Activated naive CD8-positive, alpha-beta T cell treated with anti-CD3 and anti-CD28 coated beads, Interleukin-2, amount 10 ng/mL, durations not matched to agents 7 days and 5 days (primary cell): ENCODE measurements around the gene GLT1D1. TPM values are rescaled to one million over a fixed set of nuclear protein-coding genes. Genes with fewer than 3 reads are reported as not detected.

Source experiments
- ATAC-seq: fragments of 150-1000 bp; cut with Tn5 transposase; one replicate; pipeline ENCODE4 v1.10.0; 2021; ENCODE audit warnings: low read depth, moderate library complexity
- POLR2A ChIA-PET: fragments of 350-600 bp; sonication (Branson Sonifier 250); formaldehyde crosslinking; loops from one replicate; lab custom pipeline; 2021; ENCODE audit warnings: antibody characterized with exemption; lab: Charles Lee
- DNase-seq: peaks from one replicate; pipeline ENCODE4 v3.0.0; 2021
- H3K27ac Mint-ChIP-seq: one replicate; pipeline ENCODE4 v1.8.0; 2022; ENCODE audit warnings: mild to moderate bottlenecking, mixed read lengths
- H3K27me3 Mint-ChIP-seq: one replicate; pipeline ENCODE4 v1.8.0; 2022; ENCODE audit warnings: mild to moderate bottlenecking, moderate library complexity, mixed read lengths
- H3K36me3 Mint-ChIP-seq: one replicate; pipeline ENCODE4 v1.8.0; 2021; ENCODE audit warnings: mild to moderate bottlenecking, mixed read lengths
- H3K4me1 Mint-ChIP-seq: one replicate; pipeline ENCODE4 v1.8.0; 2021; ENCODE audit warnings: mixed read lengths
- H3K4me3 Mint-ChIP-seq: one replicate; pipeline ENCODE4 v1.8.0; 2022; ENCODE audit warnings: mild to moderate bottlenecking, moderate library complexity, mixed read lengths
- H3K9me3 Mint-ChIP-seq: one replicate; pipeline ENCODE4 v1.8.0; 2021; ENCODE audit warnings: mixed read lengths
- total RNA-seq, 2 experiments: library from RNA; stranded (reverse); gene quantifications; one replicate each; pipeline ENCODE4 v1.2.3, GENCODE V29; 2021

GLT1D1 gene
- total RNA-seq, 2 experiments from 2014 or later, result not detected

DNA sequence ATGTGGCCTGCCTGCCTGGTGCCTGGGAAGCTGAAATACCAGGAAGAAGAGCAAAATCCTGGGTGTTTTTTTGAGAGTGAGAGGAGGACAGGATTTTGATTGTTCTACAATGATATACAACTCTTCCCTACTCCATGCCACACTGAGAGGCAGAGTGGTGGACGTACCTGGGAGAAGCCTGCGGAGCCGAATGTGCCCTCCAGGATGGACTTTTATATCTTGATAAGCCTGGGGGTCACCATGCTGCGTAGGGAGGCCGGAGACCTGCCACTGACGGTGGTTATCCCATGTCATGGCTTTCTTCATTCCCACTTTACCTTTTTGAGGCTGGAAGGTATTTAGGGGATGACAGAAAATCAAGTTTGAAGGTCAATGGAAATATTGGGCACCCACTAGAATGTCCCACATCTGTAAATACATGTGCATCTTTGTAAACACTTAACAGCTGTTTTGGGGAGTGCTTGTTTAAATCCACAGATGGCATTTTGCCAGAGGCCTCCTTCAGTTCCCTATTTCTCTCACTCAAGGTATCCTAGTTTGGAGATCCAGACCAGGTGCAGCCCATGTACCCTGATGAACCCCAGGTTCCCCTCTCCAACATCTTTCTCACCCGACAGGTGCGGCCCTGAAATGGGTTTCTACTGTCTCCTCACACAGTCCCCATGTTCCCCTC lies 1.1 kb upstream of the GLT1D1 start:
- Mint-ChIP-seq H3K4me1 (no peaks in the 10 kb centered on the region), H3K4me3 (no peak overlapping the region), H3K9me3 (no peaks in the 10 kb centered on the region), H3K27ac (no peak overlapping the region), H3K27me3 (peaks cover 28% of the 10 kb centered on the region), H3K36me3 (no peaks in the 10 kb centered on the region)
- DNase-seq (no peak), ATAC-seq (no peak)
- POLR2A ChIA-PET, result no interaction called here

DNA sequence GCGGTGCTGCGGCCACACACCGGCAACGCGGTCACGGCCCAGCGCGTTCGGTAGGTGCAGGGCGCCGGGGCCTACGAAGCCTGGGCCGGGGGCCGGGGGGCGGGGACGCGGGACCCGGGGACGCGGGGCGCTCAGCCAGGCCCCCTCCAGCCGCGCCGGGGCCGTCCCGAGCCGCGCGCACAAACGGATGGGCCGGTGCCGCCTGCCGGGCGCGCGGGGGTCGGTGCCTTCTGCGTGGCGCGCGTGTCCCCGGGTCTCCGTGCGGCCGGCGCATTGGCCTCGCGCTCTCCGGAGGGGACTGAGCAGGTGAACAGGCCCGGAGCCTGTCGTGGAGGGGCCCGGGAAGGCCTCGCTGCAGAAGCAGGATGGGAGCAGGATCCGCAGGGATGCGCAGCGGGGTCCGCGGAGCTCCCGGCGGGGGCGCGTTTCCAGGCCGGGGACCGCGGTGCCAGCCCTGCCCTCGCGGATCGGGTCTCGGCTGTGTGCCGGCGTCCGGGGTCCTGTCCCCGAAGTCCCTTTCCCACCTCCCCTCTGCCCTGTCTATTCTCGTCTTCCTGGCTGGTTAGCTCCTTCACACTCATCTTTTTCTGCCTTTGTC lies 421 bp downstream of the GLT1D1 start:
- no peak for ATAC-seq
- POLR2A ChIA-PET, result no interaction called here
- peaks cover 32% of the 10 kb centered on the region for H3K27me3 Mint-ChIP-seq

DNA sequence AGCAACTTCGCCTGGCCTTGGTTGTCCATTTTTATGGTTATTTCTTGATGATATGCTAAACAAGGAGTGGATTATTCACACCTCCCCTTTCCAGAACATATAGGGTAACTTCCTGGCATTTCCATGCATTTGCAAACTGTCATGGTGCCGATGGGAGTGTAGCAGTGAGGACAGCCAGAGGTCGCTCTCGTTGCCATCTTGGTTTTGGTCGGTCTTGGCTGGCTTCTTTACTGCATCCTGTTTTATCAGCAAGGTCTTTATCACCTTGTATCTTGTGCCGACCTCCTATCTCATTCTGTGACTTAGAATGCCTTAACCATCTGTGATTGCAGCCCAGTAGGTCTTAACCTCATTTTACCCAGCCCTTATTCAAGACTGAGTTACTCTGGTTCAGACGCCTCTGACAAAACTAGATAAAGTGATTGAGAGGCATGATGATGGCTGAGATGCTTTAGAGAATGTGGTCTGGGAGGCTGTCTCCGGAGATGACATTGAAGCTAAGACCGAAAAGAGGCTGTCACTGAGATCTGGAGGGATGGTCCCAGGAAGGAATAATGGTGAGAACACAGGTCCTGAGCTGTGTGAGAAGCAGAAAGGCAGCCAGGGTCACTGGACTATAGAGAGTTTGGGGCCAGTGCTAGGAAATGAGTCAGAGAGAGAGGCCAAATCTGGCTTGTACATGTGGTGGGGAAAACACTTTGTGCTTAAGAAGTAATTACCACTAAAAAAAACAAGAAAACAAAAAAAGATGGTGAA lies 2.9 kb downstream of the GLT1D1 start:
- no peak overlapping the region for H3K4me3 Mint-ChIP-seq
- POLR2A ChIA-PET, result no interaction called here
- DNase-seq (no peak), ATAC-seq (no peak)
- peaks cover 1% of the 10 kb centered on the region for H3K9me3 Mint-ChIP-seq
- H3K4me1 Mint-ChIP-seq, result no peaks in the 10 kb centered on the region
- H3K36me3 Mint-ChIP-seq, result no peaks in the 10 kb centered on the region
- no peak overlapping the region for H3K27ac Mint-ChIP-seq
- H3K27me3 Mint-ChIP-seq, result peaks cover 28% of the 10 kb centered on the region

More for the DNA sequence above, 421 bp downstream of the GLT1D1 start:
- no peaks in the 10 kb centered on the region for H3K4me1 Mint-ChIP-seq
- no peak for DNase-seq
- H3K36me3 Mint-ChIP-seq, result no peaks in the 10 kb centered on the region
- H3K4me3 Mint-ChIP-seq, result peak overlapping the region; percentile 48
- H3K27ac Mint-ChIP-seq, result no peak overlapping the region
- no peaks in the 10 kb centered on the region for H3K9me3 Mint-ChIP-seq

DNA sequence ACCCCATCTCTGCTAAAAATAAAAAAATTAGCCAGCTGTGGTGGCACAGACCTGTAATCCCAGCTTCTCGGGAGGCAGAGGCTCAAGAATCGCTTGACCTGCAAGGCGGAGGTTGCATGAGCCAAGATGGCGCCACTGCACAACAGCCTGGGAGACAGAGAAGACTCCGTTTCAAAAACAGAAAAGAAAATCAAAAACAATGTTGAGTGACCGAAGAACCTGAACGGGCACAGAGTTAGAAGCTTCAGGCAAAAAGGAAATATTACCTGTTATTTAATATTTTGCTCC lies 3.5 kb downstream of the GLT1D1 start:
- H3K27me3 Mint-ChIP-seq, result peaks cover 29% of the 10 kb centered on the region
- ATAC-seq, result no peak
- H3K27ac Mint-ChIP-seq, result no peak overlapping the region
- no peaks in the 10 kb centered on the region for H3K36me3 Mint-ChIP-seq
- no peak overlapping the region for H3K4me3 Mint-ChIP-seq
- POLR2A ChIA-PET, result no interaction called here
- H3K9me3 Mint-ChIP-seq, result peaks cover 3% of the 10 kb centered on the region
- H3K4me1 Mint-ChIP-seq, result no peaks in the 10 kb centered on the region
- no peak for DNase-seq

DNA sequence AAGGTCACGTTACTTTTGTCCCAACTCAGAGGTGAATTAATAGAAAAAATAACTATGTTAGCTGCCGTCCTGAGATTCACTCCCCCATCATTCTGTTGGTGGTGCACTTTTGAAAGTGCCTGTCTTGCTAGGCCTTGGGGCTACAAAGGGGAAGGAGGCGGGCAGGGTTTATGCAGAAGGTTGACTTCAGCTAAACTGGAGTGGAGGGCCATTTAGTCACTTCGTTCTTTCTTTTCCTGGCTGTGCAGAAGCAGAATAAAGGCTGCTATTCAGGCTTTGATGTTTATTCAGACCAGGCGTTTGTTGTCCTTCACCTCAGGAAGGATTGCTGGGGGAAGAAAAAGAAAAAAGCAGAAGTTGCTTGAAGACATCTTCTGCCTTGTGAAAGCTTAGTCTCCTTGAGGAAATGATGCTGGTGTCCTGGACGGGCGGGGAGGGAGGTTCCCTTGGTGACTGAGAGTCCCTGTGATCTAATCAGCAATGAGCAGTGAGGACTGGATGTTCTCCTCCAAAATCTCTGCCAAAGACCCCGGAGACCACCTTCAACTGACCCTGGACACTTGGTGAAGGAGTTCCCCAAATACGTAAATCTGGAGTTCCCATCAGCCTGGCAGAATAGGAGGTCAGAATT lies 4.0 kb downstream of the GLT1D1 start:
- H3K36me3 Mint-ChIP-seq, result no peaks in the 10 kb centered on the region
- H3K4me3 Mint-ChIP-seq, result no peak overlapping the region
- no peak for ATAC-seq
- peaks cover 3% of the 10 kb centered on the region for H3K9me3 Mint-ChIP-seq
- peaks cover 26% of the 10 kb centered on the region for H3K27me3 Mint-ChIP-seq
- no peaks in the 10 kb centered on the region for H3K4me1 Mint-ChIP-seq
- no peak for DNase-seq
- H3K27ac Mint-ChIP-seq, result no peak overlapping the region
- POLR2A ChIA-PET, result no interaction called here

DNA sequence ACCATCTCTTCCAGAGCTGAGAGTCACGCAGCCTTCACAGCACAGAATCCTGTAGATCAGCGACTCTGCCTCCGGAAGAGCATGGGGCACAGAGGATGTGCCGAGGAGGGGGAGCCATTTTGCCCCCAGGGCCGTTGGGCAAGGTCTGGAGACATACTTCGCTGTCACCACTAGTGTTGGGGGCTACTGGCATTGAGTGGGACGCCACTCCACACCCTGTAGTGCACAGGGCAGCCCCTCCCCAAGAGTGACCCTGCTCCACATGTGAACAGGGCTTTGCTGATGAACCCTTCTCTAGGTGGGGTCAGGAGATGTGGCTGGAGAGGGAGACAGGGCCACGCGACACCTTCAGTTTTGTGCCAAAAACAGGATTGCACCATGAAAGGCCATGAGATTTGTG lies 6.0 kb downstream of the GLT1D1 start:
- POLR2A ChIA-PET, result no interaction called here

DNA sequence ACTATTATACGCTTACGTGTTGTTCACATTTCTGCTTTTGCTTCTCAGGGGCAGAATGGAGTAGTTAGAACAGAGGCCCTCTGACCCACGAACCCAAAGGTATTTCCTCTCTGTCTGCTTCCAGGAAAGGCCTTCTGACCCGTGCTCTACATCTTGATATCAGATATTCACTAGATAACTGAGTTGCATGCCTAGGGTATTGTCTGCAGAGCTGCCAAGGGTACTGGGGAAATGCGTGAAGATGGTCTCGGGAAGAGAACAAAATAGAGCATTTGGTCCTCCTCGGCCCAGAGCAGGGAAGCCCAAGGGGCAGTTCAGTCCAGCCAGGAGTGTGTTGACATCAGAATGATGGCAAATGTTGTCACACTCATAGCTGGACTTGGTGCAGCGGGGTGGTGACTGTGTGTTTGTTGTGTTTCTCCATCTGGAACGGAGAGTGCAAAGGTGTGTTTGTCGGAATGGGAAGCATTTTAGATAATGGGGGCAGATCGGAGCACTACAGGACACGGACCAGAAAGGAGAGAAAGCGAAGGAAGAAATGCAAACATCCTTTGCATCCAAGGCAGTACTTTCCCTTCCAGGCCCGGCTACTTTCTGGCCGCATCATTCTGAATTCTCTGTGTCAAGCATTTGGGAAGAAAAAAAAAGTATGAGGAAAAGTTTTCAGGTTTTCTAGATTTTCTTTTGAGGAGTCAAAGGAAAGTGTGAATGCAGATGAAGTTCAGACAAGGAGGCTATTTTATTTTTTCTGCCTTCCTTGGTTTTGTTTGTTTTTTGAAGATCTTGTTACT lies 8.1 kb downstream of the GLT1D1 start:
- POLR2A ChIA-PET, result no interaction called here
- Mint-ChIP-seq H3K36me3 (no peaks in the 10 kb centered on the region), H3K9me3 (peaks cover 3% of the 10 kb centered on the region), H3K4me1 (no peaks in the 10 kb centered on the region), H3K27ac (no peak overlapping the region), H3K4me3 (no peak overlapping the region), H3K27me3 (peaks cover 8% of the 10 kb centered on the region)
- DNase-seq, result no peak
- no peak for ATAC-seq

More for the DNA sequence above, 6.0 kb downstream of the GLT1D1 start:
- H3K4me3 Mint-ChIP-seq, result no peak overlapping the region
- no peaks in the 10 kb centered on the region for H3K36me3 Mint-ChIP-seq
- peaks cover 3% of the 10 kb centered on the region for H3K9me3 Mint-ChIP-seq
- no peak overlapping the region for H3K27ac Mint-ChIP-seq
- no peak for DNase-seq
- no peaks in the 10 kb centered on the region for H3K4me1 Mint-ChIP-seq
- H3K27me3 Mint-ChIP-seq, result peaks cover 18% of the 10 kb centered on the region
- ATAC-seq, result no peak

DNA sequence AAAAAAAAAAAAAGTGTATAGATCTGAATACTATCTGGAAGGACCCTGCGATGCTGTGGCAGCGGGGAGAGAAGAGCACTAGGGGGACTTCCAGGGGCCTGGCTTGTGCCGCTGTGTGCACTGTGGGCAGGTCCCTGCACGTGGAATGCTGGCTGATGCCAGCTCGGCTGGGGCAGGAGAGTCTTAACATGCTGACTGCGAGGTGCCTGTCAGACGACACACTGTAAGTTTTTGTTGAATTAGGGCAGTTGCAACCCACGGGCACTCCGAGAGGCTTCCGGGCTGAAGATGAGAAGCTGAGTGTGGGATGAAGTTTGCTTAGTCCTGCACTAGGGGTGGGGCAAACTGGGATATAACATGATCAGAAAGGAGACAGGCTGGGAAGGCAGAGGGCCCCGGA lies 10.7 kb downstream of the GLT1D1 start:
- Mint-ChIP-seq H3K27ac (no peak overlapping the region), H3K27me3 (peaks cover 3% of the 10 kb centered on the region), H3K9me3 (peaks cover 3% of the 10 kb centered on the region), H3K4me1 (no peaks in the 10 kb centered on the region), H3K4me3 (no peak overlapping the region), H3K36me3 (no peaks in the 10 kb centered on the region)
- no peak for DNase-seq
- no peak for ATAC-seq
- POLR2A ChIA-PET, result no interaction called here

DNA sequence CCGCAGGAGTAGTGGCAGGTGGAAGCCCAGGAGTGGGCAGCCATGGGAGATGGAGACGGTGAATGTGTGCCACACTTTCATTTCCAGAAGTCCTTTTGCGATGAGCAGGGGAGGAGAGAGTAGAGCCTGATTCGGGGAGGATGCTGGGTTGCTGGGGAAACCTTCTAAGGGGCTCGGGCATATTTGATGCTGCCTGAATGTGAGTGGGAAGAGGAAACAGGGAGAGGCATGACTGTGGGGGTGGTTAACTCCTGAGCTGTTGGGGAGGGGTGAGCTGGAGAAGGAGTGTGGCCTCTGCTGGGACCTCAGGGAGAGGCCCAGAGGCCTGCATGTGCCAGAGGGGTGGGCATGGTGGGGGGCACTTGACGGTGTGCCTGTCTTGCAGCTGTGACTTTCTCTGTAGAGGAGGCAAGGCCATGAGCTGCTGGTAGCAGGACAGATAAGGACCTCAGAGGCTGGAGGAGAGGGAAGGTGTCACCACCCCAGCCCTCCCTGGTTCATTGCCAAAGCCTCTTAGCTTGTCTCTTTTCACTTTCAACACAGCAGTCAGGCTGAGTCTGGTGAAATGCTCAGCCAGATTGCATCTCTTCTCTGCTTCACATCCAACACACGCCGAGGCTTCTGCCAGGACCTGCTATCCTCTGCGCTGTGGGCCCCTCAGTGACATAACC lies 11.4 kb downstream of the GLT1D1 start:
- Mint-ChIP-seq H3K4me3 (no peak overlapping the region), H3K27ac (no peak overlapping the region), H3K27me3 (peaks cover 2% of the 10 kb centered on the region), H3K36me3 (no peaks in the 10 kb centered on the region), H3K9me3 (peaks cover 3% of the 10 kb centered on the region), H3K4me1 (no peaks in the 10 kb centered on the region)
- ATAC-seq (no peak), DNase-seq (no peak)
- POLR2A ChIA-PET, result no interaction called here

DNA sequence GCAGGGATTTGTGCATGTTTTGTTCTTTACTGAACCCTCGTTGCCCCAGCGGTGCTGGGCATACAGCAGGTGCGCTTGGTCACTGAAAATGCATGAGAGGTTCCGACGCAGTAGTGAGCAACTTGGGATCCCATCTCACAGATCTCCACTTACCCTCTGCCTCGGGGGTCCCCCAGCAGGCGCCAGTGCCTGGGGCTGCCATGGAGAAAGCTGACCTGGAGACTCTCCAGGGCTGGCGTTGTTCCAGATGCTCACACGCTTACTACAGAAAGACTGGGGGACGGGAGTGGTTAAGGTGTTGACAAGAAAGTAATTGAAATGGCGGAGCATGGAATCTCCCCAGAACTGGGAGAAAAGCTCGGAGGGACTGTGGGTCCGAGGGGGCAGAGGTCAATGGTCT lies 14.2 kb downstream of the GLT1D1 start:
- Mint-ChIP-seq H3K27ac (no peak overlapping the region), H3K4me3 (no peak overlapping the region), H3K27me3 (no peaks in the 10 kb centered on the region), H3K4me1 (no peaks in the 10 kb centered on the region), H3K9me3 (no peaks in the 10 kb centered on the region), H3K36me3 (no peaks in the 10 kb centered on the region)
- POLR2A ChIA-PET, result no interaction called here
- no peak for DNase-seq
- ATAC-seq, result no peak

DNA sequence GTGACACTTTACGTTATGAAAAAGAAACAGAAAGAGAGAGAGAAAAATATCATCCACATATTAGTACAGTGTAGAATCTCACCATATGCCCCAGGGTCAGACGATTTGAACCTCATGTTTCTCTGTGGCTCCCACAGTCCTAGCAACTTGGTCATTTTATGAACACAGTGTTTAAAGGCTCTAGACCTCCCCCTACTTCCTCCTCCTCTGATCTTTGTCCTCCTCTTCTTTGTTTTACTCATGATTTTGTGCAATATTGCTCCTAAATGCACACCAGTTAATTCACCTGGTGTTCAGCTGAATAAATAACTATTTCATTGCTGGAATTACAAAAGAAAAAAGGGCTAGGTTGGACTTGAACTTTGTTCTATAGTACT lies 18.2 kb downstream of the GLT1D1 start:
- Mint-ChIP-seq H3K4me1 (no peaks in the 10 kb centered on the region), H3K27ac (no peak overlapping the region), H3K36me3 (no peaks in the 10 kb centered on the region), H3K9me3 (peaks cover 2% of the 10 kb centered on the region), H3K27me3 (peaks cover 4% of the 10 kb centered on the region), H3K4me3 (no peak overlapping the region)
- POLR2A ChIA-PET, result no interaction called here
- ATAC-seq (no peak), DNase-seq (no peak)

DNA sequence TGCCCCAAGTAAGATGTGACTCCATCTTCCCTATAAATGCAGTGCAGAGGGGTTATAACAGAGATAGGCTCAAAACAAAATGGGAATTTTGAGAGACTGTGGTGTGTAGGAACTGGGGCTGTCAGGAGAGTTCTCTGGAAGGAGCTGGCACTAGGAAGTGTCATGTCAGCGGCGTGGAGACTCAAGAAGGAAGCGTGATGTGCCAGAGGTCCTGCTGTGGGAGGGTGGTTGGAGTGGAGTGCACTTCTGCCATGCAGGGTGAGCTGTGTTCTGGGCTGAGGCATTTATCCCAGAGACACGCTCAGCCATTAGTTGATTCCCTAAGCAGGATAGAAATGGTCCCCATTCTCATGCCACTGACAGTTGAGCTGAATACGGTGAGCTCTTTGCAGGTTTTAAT lies 19.0 kb downstream of the GLT1D1 start:
- Mint-ChIP-seq H3K27me3 (peaks cover 4% of the 10 kb centered on the region), H3K4me1 (no peaks in the 10 kb centered on the region), H3K9me3 (peaks cover 2% of the 10 kb centered on the region), H3K4me3 (no peak overlapping the region), H3K27ac (no peak overlapping the region), H3K36me3 (no peaks in the 10 kb centered on the region)
- POLR2A ChIA-PET, result no interaction called here
- DNase-seq (no peak), ATAC-seq (no peak)

DNA sequence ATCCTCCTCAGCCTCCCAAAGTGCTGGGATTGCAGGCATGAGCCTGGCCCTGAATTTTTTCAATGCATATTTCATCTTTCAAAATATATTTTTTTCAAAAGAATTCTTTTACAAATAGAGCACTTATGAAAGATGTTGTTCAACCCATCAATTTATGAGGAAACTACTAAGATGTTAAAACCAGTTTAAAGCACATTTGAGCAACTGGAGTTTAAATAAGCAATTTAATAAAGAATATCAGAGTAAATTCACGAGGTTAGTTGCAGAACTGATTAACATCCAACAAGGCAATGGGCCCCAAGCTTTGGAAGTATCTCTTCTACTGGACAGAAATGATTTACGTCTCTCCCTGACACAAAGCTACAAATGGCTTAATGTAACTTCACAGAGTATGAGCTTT lies 23.3 kb downstream of the GLT1D1 start:
- ATAC-seq, result no peak

More for the DNA sequence above, 23.3 kb downstream of the GLT1D1 start:
- POLR2A ChIA-PET, result no interaction called here
- no peak overlapping the region for H3K4me3 Mint-ChIP-seq
- H3K9me3 Mint-ChIP-seq, result peaks cover 5% of the 10 kb centered on the region
- no peaks in the 10 kb centered on the region for H3K36me3 Mint-ChIP-seq
- DNase-seq, result no peak
- no peaks in the 10 kb centered on the region for H3K4me1 Mint-ChIP-seq
- H3K27ac Mint-ChIP-seq, result no peak overlapping the region
- H3K27me3 Mint-ChIP-seq, result peaks cover 4% of the 10 kb centered on the region
